Endometrial microvascular endothelial cells (primary cell): ENCODE data around the gene WNK3. TPM values are rescaled to one million over a fixed set of nuclear protein-coding genes. Genes with fewer than 3 reads are reported as not detected.

Experiments used
- in situ Hi-C: cut with HindIII; loops from 2 replicates; pipeline ENCODE4 v1.10.0; 2017; ENCODE audit warnings: low sequenced_read_pairs, low pct_unique_long_range_greater_than_20kb; ENCODE audit errors: inconsistent ontology term
- total RNA-seq: library from RNA; depleted of rRNA; stranded (reverse); fragments of >200 nt; gene quantifications from one replicate; pipeline ENCODE4 v1.2.3, GENCODE V29; 2015; ENCODE audit errors: inconsistent ontology term

WNK3 gene
- total RNA-seq, 1 donor from 2014 or later, result 0.28 TPM

DNA sequence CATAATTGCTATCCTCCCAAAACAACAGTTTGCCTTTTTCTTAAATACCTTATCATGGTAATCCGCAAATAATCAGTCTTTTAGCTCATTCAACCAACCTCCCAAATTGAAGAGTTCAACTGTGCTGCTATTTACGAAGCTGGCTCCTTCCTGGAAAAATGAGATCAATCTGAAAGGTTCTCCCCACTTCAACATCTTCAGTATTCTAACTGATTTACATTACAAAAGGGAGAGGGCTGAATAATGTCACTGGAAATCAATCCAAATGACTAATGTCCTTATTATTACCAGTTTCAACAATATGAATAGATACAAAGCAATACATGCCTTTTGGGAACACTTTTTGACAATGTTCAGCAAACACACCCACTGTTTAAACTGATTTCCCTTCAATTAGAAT is 86.2 kb downstream of the WNK3 start:
- in situ Hi-C loops, result no loop called here

DNA sequence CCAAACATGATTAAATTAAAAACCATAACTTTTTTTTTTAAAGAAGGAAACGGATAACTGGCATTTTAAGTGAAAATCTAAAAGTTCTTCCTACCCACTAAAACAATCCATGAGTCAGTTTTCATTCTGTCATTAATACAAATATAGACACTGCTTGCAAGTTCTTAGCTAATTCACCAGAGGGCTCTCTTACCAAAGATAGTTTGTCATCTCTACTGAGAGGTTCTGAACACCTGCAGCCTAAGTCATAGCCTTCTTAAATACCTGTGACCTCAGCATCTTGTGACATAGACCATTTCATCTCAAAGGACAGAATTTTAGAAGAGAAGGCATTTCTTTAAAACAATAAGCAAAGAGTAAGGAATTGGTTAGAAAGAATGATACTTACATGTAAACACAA is 109.5 kb downstream of the WNK3 start:
- in situ Hi-C loops, result no loop called here

DNA sequence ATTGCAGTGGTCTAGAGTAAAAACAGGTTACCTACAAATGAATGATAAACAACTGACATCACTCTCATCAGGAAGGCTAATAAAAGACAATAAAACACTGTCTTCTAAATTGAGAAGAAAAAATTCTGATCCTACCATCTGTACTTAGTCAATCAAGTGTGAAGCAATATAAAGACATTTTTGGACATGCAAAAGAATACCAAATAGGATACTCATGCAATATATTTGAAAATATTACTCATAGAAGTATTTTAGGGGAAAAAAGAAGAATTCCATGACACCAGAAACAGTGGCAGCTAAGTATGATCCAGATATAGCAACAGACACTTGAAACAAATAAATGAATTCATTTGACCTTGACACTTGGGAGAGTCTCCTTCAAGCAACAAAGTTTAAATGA is 111.0 kb downstream of the WNK3 start:
- in situ Hi-C loops, result no loop called here

DNA sequence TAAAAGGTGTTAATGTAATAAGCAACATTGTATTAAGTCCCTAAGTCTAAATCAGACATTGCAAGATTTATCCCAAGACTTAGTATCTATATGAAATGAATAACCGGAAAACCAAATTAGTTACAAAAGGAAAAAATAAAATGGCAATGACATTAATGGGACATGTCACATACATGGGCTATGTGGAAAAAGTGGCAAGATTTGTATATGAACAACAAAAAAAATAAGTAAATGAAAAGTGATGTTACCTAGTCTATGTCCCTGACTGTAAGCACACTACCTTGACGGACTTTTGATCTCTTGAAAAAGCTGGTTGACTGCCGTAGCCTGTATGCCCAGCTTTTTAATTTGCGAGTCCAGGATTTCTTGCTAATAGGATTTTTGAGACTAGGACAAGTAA is 119.3 kb downstream of the WNK3 start:
- in situ Hi-C loops, result no loop called here

DNA sequence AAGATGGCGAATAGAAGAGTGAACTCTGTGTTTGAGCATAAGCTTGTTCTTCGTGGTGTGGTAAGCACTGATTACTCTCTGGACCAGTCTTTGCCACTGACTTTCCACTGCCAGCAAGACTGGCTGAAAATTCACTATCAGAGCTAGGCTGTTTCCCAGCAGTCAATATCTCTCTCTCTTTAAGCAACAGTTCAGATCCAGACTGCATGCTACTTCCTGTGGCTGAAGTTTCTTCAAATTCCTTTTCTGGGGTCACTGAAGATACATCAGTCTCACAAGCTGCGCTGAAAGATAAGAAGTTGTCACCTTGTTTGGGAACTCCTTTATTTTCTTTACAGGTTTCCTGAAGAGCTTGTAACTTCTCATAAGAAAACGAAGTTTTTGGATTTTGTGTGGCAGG is 120.8 kb downstream of the WNK3 start:
- in situ Hi-C loops, result no loop called here

DNA sequence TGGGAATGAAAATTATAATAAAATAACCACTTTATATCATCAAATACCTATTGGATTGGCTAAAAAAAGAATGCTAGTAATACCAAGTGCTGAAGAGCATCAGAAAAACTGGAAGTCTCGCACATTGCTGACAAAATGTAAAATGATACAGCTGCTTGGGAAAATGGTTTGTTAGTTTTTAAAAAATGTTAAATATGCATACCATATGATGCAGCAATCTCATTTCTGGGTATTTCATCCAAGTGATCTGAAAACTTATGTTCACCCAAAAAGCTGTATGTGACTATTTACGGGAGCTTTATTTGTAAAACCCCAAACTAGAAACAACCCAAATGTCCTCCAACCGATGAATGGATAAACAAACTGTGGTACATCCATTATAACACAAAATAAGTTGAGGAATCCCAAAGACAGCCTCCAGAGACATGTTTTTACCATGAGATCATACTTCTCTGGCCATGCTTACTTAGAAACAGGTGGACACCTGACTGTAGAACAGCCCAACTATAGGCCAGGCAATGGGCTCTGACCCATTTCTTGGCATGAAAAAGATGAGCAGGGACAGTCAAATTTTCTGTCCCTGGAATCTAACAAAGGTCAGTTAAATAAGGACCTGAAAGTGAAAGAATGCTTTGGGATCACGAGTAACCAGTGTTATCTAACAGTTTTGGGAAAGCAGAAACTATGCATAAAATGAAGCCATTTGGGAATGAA is 127.3 kb downstream of the WNK3 start:
- in situ Hi-C loops, result no loop called here

DNA sequence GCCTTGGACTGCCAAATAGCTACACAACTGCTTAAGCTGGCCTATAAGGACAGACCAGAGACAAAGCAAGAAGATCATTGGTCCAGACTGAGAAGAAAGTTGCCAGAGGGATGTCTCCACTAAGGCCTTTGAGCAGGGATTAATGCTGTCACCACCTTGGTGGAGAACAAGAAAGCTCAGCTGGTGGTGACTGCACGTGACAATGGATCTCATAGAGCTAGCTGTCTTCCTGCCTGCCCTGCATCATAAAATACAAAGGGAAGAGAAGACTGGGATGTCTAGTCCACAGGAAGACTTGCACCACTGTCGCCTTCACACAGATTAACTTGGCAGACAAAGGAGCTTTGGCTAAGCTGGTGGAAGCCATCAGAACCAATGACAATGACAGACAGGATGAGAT is 134.3 kb downstream of the WNK3 start:
- in situ Hi-C loops, result no loop called here

DNA sequence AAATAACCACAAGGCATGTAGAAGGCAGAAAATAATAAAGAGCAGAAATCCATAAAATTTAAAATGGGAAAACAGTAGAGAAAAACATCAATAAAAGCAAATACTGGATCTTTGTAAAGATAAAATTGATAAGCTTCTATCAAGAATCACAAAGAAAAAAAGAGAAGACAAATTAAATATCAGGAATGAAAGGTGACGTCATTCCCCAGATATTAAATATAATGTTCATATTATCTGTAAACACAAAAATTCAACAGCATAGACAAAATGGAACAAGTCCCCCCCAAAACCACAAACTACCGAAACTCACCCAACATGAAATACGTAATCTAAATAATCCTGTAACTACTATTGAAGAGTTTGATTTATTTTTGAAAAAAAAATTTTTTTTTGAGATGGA is 144.2 kb downstream of the WNK3 start:
- in situ Hi-C loops, result no loop called here

DNA sequence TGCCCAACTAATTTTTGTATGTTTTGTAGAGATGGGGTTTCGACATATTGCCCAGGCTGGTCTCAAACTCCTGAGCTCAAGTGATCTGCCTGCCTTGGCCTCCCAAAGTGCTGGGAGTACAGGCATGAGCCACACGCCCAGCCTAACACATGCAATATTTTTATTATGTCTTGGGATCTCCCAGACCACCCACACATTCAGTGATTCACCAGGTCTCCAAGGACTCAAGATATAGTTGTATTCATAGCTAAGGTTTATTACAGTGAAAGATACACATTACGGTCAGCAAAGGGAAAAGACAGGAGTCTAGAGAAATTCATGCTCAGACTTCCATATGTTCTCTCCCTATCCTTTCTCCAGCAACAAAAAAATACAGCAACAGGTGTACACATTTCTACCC is 149.3 kb downstream of the WNK3 start:
- in situ Hi-C loops, result no loop called here

DNA sequence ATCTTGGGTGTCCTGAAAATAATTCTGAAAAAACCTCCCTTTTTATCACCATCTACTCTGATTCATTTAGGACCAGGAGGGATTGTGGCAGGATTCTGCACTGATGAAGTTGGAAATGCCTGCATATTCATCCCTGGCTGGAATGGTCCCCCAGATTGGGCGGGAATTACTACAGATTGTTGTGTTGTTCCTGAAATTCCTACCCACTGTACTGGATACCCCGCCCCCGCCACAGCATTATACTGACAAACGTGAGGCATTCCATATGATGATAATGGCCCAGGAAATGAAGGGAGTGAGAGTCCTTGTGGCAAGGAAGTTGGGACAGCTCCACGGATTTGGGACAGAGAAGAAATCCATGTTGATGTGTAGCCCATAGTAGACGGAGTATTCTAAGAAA is 159.6 kb downstream of the WNK3 start:
- in situ Hi-C loops, result no loop called here

DNA sequence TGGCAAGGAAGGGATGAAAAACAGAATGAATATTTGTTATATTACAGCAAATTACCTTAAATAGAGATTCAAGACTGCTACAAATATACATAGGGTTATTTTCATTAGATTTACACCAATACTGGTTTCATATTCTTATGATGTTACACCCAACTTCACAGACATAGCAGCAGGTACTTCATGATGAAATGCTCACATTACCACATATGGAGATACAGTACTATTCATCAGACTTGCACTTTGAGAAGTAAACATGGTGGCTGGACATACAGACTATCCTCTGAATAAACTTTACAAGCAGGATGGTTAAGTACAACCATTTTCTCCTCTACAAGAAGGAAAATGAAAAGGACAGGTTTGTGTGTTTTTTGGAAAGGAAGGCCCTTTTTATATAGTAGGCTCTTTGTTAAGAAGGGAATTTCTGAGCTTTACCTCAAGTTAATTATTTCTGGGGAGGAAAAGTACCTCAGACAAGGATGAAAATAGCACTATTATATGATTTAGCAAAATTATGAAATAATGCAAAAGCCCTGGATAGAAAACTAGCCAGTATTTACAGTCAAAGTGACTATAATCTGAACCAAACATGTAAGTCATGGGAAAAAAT is 162.8 kb downstream of the WNK3 start:
- in situ Hi-C loops, result no loop called here

DNA sequence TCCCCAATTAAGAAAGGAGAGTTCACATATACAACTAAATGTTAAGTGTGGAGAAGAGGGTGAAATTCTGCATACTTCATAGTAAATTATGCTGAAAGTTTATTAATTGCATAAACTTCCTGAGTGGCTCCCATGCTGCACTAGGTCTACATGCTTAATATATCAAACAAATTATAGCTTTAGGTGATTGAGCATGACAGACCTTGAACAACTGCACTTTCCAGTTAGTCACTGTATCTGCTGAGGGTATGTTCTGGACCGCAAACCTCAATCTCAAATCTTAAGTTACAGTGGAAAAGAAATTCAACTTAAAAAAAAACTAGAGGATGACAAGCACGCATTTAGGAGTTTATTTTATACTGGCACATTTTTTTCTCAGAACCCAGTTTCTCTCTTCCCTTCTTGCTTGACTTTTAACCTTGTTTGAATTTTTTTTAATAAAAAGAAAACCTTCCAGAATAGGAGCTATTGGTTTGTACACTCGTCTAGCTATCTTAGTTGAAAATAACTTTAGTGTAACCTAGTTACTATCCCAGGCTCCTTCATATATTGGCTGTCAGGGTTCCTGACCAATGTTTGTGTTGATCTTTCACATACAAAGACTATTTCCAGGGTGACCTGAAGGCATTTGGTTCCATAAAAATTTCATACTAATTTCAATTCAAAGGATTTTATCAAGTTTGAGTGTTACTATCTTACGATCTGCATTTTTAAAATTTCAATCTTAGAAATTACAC is 164.6 kb downstream of the WNK3 start:
- in situ Hi-C loops, result no loop called here

DNA sequence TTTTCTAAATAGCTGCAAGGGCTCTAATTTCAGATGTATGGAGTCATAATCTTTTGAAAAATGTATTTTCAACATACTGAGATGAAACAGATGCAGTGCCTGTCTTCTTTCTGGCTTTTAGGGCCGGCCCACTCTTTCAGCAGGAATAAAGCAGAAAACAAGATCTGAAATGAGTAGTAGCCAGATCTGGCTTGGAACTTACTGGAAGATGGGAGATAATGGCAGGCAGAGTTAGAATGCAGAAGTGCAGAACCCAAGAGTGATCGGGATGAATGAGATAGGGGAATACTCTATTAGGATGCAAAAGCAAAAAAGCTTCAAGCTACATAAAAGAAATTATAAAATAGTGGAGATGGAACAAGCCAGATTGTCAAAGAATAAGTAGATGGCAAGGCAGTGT is 173.4 kb downstream of the WNK3 start:
- in situ Hi-C loops, result no loop called here

DNA sequence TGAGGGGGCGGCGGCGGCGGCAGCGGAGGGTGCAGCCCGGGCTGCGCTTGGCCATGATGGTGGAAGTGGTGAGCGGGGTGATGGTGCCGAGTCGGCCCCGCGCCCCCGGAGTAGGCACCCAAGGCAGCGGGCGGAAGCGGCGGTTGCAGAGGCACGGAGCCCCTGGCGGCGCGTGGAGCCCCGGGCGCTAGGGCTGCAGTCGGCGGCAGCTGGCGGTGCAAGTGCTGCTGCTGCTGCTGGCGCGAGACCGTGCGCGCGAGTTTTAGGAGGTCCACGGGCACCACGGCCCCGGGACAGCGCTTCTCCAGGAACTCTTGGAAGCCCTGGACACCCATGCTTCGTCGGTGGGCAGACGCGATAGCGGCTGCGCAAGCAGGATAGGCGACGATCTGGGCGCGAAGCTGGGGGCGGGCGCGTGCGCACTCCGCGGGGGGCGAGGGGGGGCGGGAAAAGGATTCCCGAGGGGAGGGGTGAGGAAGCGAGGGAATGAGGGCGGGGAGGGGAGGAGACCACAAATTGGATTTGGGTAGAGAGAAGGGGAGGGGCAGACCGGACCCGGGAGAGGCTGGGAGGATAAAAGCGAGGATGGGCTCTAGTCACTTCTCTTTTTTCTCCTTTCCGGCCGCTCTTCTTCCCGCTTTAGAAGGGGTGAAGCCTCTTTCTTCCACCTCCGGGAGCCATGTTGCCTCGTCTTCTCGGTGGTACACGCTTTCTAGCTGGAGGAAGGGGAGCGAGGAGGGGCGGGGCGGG is 174.8 kb downstream of the WNK3 start, which contains the start of gene FAM120C:
Gene FAM120C, minus strand, starts transcription at position 391 of the 750 bp plus-strand sequence. Its CDS starts 56 bp downstream, at position 335.
- in situ Hi-C loops, result no loop called here

DNA sequence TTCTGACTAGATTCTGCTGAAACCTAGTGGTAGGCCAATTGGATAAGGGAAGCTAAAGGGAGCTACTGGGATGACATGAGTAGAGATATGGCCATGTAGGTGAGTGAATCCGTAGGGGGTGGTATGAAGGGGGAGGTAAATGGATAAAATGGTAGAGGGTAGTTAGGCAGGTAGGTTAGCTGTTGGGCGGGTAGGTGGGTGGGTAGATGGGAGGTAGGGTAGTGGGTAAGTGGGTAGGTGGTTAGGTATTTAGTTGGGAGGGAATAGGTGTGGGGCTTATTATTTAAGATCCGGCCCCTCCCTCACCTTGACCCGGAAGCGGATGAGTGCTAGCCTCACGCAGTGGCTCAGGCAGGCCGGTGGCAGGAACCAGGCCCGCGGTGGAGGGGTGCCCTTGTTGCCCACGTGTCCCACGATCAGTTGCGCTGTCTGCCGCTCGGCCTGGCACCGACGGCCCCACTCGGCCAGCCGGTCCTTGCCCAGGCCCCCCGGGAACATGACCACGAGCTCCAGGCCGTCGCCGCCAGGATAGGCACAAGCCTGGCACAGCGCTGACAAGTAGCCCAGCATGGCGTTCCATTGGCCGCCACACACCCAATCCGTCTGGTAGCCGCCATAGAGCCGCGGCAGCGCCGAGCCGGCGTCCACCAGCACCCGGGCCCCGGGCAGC is 175.5 kb downstream of the WNK3 start:
- in situ Hi-C loops, result no loop called here

DNA sequence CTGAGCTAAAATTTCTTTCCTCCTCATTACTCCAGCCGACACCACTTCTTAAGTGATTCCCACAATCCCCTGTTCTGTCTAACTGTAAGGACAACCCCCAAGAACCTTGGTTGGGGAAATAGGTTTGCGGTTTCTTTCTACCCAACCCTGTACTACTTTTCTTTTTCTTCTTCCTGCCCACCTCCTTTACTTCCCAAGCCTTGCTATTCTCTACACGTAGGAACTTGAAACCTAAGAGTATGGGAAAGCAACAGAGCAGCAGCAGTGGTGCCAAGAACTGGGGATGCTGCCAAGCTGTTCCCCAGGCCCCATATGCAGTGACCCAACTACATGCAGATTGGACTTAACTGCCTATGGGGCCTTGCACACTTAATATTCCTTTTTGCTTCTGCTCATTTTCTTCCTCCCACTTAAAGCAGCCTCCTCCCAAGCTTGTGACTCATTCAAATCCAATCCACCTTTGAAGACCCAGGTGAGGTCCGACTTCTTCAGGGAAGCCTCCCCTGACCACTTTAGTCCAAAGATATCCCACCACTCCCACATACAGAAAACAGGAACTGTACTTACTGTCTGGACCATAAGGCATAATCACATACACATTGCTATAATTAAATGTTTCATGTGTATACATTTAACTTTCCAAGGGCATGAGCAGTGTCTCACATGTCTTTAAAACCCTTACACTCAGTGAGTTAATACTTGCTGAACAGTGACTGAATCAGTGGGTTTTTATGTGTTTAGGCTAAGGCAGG is 176.5 kb downstream of the WNK3 start:
- in situ Hi-C loops, result no loop called here

DNA sequence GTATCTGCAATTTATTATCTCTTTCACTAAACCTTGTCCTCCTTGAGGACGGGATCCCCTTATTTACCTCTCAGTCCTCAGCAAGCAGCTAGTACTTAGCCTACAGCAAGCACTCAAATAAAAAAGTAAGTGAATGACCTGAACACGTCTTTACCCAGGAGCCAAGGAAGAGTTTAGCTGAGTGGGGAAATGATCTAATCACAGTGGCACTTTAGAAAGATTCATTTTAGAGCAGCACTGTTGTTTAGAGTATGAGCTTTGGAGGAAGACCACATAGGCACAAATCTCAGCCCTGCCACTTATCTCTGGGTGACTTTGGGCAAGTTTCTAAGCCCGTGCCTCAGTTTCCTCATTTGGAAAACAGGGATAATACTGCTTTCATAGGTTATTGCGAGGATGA is 177.4 kb downstream of the WNK3 start:
- in situ Hi-C loops, result no loop called here
